ENCODE results near the gene MICAL1. TPM values are rescaled to one million over a fixed set of nuclear protein-coding genes. Genes with fewer than 3 reads are reported as not detected.

MICAL1 gene
- total RNA-seq, 2 experiments from 2014 or later, result 80.4 to 81.5 TPM

- H3K4me3 Mint-ChIP-seq, result no peak overlapping the region
- DNase-seq, result no peak
- H3K9me3 Mint-ChIP-seq, result no peaks in the 10 kb centered on the region
- POLR2A ChIA-PET, result no interaction called here
- H3K27me3 Mint-ChIP-seq, result peaks cover 2% of the 10 kb centered on the region
- H3K36me3 Mint-ChIP-seq, result no peaks in the 10 kb centered on the region
- peaks cover 3% of the 10 kb centered on the region for H3K4me1 Mint-ChIP-seq
- no peak overlapping the region for H3K27ac Mint-ChIP-seq
- ATAC-seq (ENCODE audit: low read depth), result no peak
Measured at GRCh38 chr6:109429496-109429895, 26.1 kb downstream of the MICAL1 start.

GRCh38 chr6:109428889-109429477, 26.6 kb downstream of the MICAL1 start:
- POLR2A ChIA-PET, result interaction anchor here (0.6 kb wide), 1 partner anchor 27 kb away, joined by 3 read pairs; the partner anchor contains the start of gene MICAL1

GRCh38 chr6:109424946-109425345, 30.6 kb downstream of the MICAL1 start:
- H3K36me3 Mint-ChIP-seq, result no peaks in the 10 kb centered on the region
- no peak overlapping the region for H3K4me3 Mint-ChIP-seq
- peaks cover 3% of the 10 kb centered on the region for H3K4me1 Mint-ChIP-seq
- peaks cover 2% of the 10 kb centered on the region for H3K27me3 Mint-ChIP-seq
- H3K27ac Mint-ChIP-seq, result no peak overlapping the region
- POLR2A ChIA-PET, result interaction anchor here (0.7 kb wide), 1 partner anchor 16 kb away, joined by 4 read pairs; the partner anchor contains the start of genes PPIL6 and SMPD2
- DNase-seq (no peak), ATAC-seq (ENCODE audit: low read depth) (no peak)
- H3K9me3 Mint-ChIP-seq, result no peaks in the 10 kb centered on the region

More at GRCh38 chr6:109428889-109429477, 26.6 kb downstream of the MICAL1 start:
- Mint-ChIP-seq H3K27me3 (peaks cover 2% of the 10 kb centered on the region), H3K4me3 (no peak overlapping the region), H3K4me1 (peaks cover 3% of the 10 kb centered on the region), H3K9me3 (no peaks in the 10 kb centered on the region), H3K27ac (no peak overlapping the region), H3K36me3 (no peaks in the 10 kb centered on the region)
- DNase-seq, result no peak
- ATAC-seq (ENCODE audit: low read depth), result no peak

- no peaks in the 10 kb centered on the region for H3K9me3 Mint-ChIP-seq
- ATAC-seq (ENCODE audit: low read depth), result no peak
- peaks cover 3% of the 10 kb centered on the region for H3K27me3 Mint-ChIP-seq
- POLR2A ChIA-PET, result no interaction called here
- DNase-seq, result no peak
- no peak overlapping the region for H3K4me3 Mint-ChIP-seq
- H3K36me3 Mint-ChIP-seq, result no peaks in the 10 kb centered on the region
- no peak overlapping the region for H3K27ac Mint-ChIP-seq
- peaks cover 3% of the 10 kb centered on the region for H3K4me1 Mint-ChIP-seq
Measured at GRCh38 chr6:109421184-109421583, 34.4 kb downstream of the MICAL1 start.

GRCh38 chr6:109420751-109421150, 34.8 kb downstream of the MICAL1 start:
- POLR2A ChIA-PET, result no interaction called here
- Mint-ChIP-seq H3K4me3 (no peak overlapping the region), H3K36me3 (no peaks in the 10 kb centered on the region), H3K27me3 (peaks cover 3% of the 10 kb centered on the region), H3K4me1 (peaks cover 3% of the 10 kb centered on the region), H3K27ac (no peak overlapping the region), H3K9me3 (no peaks in the 10 kb centered on the region)
- ATAC-seq (ENCODE audit: low read depth), result no peak
- no peak for DNase-seq

GRCh38 chr6:109417646-109418045, 37.9 kb downstream of the MICAL1 start:
- ATAC-seq (ENCODE audit: low read depth) (no peak), DNase-seq (no peak)
- Mint-ChIP-seq H3K4me1 (no peaks in the 10 kb centered on the region), H3K27ac (no peak overlapping the region), H3K27me3 (peaks cover 16% of the 10 kb centered on the region), H3K36me3 (no peaks in the 10 kb centered on the region), H3K4me3 (no peak overlapping the region), H3K9me3 (no peaks in the 10 kb centered on the region)
- POLR2A ChIA-PET, result no interaction called here

GRCh38 chr6:109411034-109411433, 44.5 kb downstream of the MICAL1 start:
- Mint-ChIP-seq H3K9me3 (no peaks in the 10 kb centered on the region), H3K4me1 (no peaks in the 10 kb centered on the region), H3K27ac (no peak overlapping the region), H3K27me3 (peaks cover 25% of the 10 kb centered on the region), H3K4me3 (no peak overlapping the region), H3K36me3 (no peaks in the 10 kb centered on the region)
- ATAC-seq (ENCODE audit: low read depth) (no peak), DNase-seq (no peak)
- POLR2A ChIA-PET, result no interaction called here

GRCh38 chr6:109406196-109406595, 49.4 kb downstream of the MICAL1 start:
- POLR2A ChIA-PET, result interaction anchor here (0.6 kb wide), 1 partner anchor 9 kb away, joined by 5 read pairs; no protein-coding TSS in a partner anchor
- no peaks in the 10 kb centered on the region for H3K4me1 Mint-ChIP-seq
- H3K4me3 Mint-ChIP-seq, result no peak overlapping the region
- no peak overlapping the region for H3K27ac Mint-ChIP-seq
- DNase-seq, result no peak
- H3K36me3 Mint-ChIP-seq, result no peaks in the 10 kb centered on the region
- H3K9me3 Mint-ChIP-seq, result no peaks in the 10 kb centered on the region
- no peak for ATAC-seq (ENCODE audit: low read depth)
- peaks cover 7% of the 10 kb centered on the region for H3K27me3 Mint-ChIP-seq

- POLR2A ChIA-PET, result interaction anchor here (0.7 kb wide), 1 partner anchor 9 kb away, joined by 5 read pairs; no protein-coding TSS in a partner anchor
- Mint-ChIP-seq H3K4me3 (no peak overlapping the region), H3K9me3 (no peaks in the 10 kb centered on the region), H3K4me1 (peaks cover 3% of the 10 kb centered on the region), H3K36me3 (no peaks in the 10 kb centered on the region), H3K27me3 (peaks cover 2% of the 10 kb centered on the region), H3K27ac (no peak overlapping the region)
- no peak for ATAC-seq (ENCODE audit: low read depth)
- no peak for DNase-seq
Measured at GRCh38 chr6:109397020-109397419, 58.6 kb downstream of the MICAL1 start.

- Mint-ChIP-seq H3K4me1 (peaks cover 3% of the 10 kb centered on the region), H3K9me3 (no peaks in the 10 kb centered on the region), H3K4me3 (no peak overlapping the region), H3K27me3 (peaks cover 2% of the 10 kb centered on the region), H3K27ac (no peak overlapping the region), H3K36me3 (no peaks in the 10 kb centered on the region)
- ATAC-seq (ENCODE audit: low read depth) (no peak), DNase-seq (no peak)
- POLR2A ChIA-PET, result interaction anchor here (0.6 to 0.9 kb wide), 2 partner anchors 13 to 20 kb away, joined by 3 read pairs; no protein-coding TSS in a partner anchor
Measured at GRCh38 chr6:109396046-109396718, 59.4 kb downstream of the MICAL1 start.

Other genes starting within 250 kb of the MICAL1 start
- gene CD164, start 73.3 kb downstream of the MICAL1 start, total RNA-seq, result 100 to 1,000 TPM; 250 to 252 TPM
- gene PPIL6, start 15.1 kb downstream of the MICAL1 start, total RNA-seq, result under 1 TPM; 0.17 to 0.53 TPM
- gene SMPD2, start 15.0 kb downstream of the MICAL1 start, total RNA-seq, result 10 to 100 TPM; 15.6 to 16.6 TPM
- 10 to 100 TPM; 19.7 to 20.0 TPM for gene ZBTB24, start 27.4 kb upstream of the MICAL1 start, total RNA-seq
- 1 to 10 TPM; 8.0 to 8.2 TPM for gene AK9, start 235.4 kb upstream of the MICAL1 start, total RNA-seq
- 10 to 100 TPM; 12.1 to 13.5 TPM for gene FIG4, start 235.5 kb upstream of the MICAL1 start, total RNA-seq

Measured in activated naive CD8-positive, alpha-beta T cell treated with anti-CD3 and anti-CD28 coated beads, Interleukin-2, amount 10 ng/mL, durations not matched to agents 7 days and 5 days (primary cell).